ENCODE measurements around the gene UCN. TPM values are rescaled to one million over a fixed set of nuclear protein-coding genes. Genes with fewer than 3 reads are reported as not detected.

The UCN gene
- total RNA-seq, 4 donors from 2014 or later = 0.82 to 10.8 (median 2.2) TPM; not detected in 1

DNA sequence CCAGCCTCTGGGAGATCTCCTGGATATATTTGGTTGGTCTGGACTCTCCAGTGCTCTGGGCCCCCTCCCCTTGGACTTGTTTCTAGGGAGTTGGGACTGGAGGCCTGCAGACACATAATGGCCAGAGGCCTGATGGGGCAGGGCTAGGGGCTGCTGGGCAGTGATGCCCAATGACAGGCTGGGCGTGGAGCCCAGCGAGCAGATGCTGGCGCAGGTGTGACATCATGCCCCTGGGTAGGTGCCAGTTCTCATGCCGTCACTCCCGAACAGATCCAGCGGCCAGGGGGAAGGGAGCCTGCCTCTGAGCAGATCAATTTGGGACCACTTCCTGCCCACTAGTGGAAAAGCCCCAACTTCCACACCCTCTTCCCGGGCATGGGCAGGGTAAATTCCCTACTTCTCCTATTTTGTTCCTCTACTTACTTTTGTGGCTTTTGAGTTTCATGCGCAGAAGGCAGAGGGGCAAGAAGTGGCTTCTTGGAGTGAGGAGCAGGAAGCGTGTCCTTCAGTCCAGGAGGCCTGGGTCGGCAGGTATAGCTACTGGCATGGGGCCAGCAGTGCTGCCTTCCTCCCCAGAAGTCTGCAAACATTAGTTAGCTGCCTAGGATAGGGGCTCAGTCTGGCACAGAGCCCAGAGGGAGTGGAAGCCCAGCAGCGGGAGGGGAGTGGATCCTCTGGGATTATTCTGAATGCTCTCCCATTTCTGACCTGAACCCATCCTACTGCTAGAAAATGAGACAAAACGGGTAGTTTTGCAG, 8.6 kb upstream of the UCN start:
- WGBS, 2 donors (ENCODE audit: low coverage in 1 of 2) = 59 to 100% methylated on average over 1 to 11 of the region's 12 CpGs
- Histone ChIP-seq H3K4me1 (peaks cover under 1 to 7% (median 3%) of the 10 kb centered on the region in 4 donors), H3K27ac (no peak overlapping the region), H3K4me3 (no peak overlapping the region), H3K9me3 (no peaks in the 10 kb centered on the region), H3K27me3 (no peaks in the 10 kb centered on the region), H3K36me3 (no peaks in the 10 kb centered on the region)
- in situ Hi-C loops (cut with MboI; ENCODE audit: low pct_ligation_motif_present in 1 of 4, low pct_unique_long_range_greater_than_20kb in 1 of 4, low sequenced_read_pairs in 3 of 4) (no loop called here), intact Hi-C loops (cut with DNase I; ENCODE audit: low total_unique reads) (no loop called here)
- DNase-seq = no peak
- TF ChIP-seq POLR2A (IDR thresholded peaks at IDR 0.05) = no peak
- TF ChIP-seq, protein P1, sequence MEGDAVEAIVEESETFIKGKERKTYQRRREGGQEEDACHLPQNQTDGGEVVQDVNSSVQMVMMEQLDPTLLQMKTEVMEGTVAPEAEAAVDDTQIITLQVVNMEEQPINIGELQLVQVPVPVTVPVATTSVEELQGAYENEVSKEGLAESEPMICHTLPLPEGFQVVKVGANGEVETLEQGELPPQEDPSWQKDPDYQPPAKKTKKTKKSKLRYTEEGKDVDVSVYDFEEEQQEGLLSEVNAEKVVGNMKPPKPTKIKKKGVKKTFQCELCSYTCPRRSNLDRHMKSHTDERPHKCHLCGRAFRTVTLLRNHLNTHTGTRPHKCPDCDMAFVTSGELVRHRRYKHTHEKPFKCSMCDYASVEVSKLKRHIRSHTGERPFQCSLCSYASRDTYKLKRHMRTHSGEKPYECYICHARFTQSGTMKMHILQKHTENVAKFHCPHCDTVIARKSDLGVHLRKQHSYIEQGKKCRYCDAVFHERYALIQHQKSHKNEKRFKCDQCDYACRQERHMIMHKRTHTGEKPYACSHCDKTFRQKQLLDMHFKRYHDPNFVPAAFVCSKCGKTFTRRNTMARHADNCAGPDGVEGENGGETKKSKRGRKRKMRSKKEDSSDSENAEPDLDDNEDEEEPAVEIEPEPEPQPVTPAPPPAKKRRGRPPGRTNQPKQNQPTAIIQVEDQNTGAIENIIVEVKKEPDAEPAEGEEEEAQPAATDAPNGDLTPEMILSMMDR (IDR thresholded peaks at IDR 0.05) = no peak
- no peak for TF ChIP-seq EP300 (IDR thresholded peaks at IDR 0.05; ENCODE audit: low read depth)
- TF ChIP-seq POLR2AphosphoS5 (IDR thresholded peaks at IDR 0.05) = no peak

DNA sequence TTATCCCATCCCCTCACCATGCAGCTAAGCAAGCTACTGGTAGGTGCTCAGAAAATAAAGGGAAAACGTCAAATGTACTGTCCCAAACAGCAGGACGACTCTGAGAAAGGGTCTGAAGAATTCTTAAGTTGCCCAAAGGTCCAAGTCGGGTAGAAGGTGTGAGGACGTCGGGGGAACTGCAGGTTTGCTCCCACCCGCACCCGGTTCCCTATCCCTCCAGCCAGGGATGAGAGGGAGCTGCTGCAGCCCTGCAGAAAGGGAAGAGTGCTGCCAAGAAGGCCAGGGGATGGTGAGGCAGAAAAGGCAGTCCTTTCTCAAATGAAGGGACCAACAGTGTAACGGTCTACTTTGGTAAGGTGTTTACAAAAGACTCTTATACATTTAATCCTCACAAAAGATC, 6.9 kb upstream of the UCN start:
- Histone ChIP-seq H3K27me3 (no peaks in the 10 kb centered on the region), H3K4me3 (no peak overlapping the region), H3K36me3 (no peaks in the 10 kb centered on the region), H3K27ac (no peak overlapping the region), H3K4me1 (no peaks in the 10 kb centered on the region), H3K9me3 (no peaks in the 10 kb centered on the region)
- WGBS, 2 donors (ENCODE audit: low coverage in 1 of 2) = 69 to 93% methylated on average over 3 to 8 of the region's 8 CpGs
- TF ChIP-seq POLR2A (IDR thresholded peaks at IDR 0.05) = no peak
- TF ChIP-seq, protein P1 (IDR thresholded peaks at IDR 0.05) = no peak
- TF ChIP-seq EP300 (IDR thresholded peaks at IDR 0.05; ENCODE audit: low read depth) = no peak
- TF ChIP-seq POLR2AphosphoS5 (IDR thresholded peaks at IDR 0.05) = no peak
- intact Hi-C loops (cut with DNase I; ENCODE audit: low total_unique reads) (no loop called here), in situ Hi-C loops (cut with MboI; ENCODE audit: low pct_ligation_motif_present in 1 of 4, low pct_unique_long_range_greater_than_20kb in 1 of 4, low sequenced_read_pairs in 3 of 4) (no loop called here)
- DNase-seq = no peak

DNA sequence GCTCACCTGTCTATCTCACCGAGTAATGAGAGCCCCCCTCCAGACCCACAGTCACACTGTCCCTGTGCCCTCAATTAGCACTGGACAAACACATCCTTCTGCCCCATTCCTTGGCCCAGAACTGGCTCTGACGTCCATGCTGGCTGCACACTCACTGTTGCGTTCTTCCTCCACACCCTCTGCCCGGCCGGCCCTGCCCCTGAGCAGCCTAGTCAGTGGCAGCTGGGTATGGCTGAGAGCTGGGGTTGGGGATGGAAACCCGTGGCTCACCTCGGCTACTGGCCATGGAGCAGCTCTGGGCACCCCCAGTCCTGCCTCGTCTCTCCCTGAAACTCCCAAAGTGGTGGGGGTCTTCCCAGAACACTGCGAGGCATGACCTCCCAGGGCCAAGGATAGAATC, 6.5 kb upstream of the UCN start:
- no peaks in the 10 kb centered on the region for H3K36me3 ChIP-seq
- DNase-seq = no peak
- no peak overlapping the region for H3K4me3 ChIP-seq
- WGBS, 2 donors (ENCODE audit: low coverage in 1 of 2) = 90% methylated on average over 9 of the region's 9 CpGs; no CpG with 5 or more reads in 1 of the 2 donors
- in situ Hi-C loops (cut with MboI; ENCODE audit: low pct_ligation_motif_present in 1 of 4, low pct_unique_long_range_greater_than_20kb in 1 of 4, low sequenced_read_pairs in 3 of 4) (no loop called here), intact Hi-C loops (cut with DNase I; ENCODE audit: low total_unique reads) (no loop called here)
- no peaks in the 10 kb centered on the region for H3K9me3 ChIP-seq
- H3K4me1 ChIP-seq = no peaks in the 10 kb centered on the region
- H3K27me3 ChIP-seq = no peaks in the 10 kb centered on the region
- no peak for TF ChIP-seq POLR2A (IDR thresholded peaks at IDR 0.05)
- TF ChIP-seq, protein P1 (IDR thresholded peaks at IDR 0.05) = no peak
- TF ChIP-seq EP300 (IDR thresholded peaks at IDR 0.05; ENCODE audit: low read depth) = no peak
- TF ChIP-seq POLR2AphosphoS5 (IDR thresholded peaks at IDR 0.05) = no peak
- H3K27ac ChIP-seq = no peak overlapping the region

GRCh38 chr2:27313882-27314645, 5.8 kb upstream of the UCN start:
- H3K4me3 ChIP-seq = no peak overlapping the region
- intact Hi-C loops (cut with DNase I; ENCODE audit: low total_unique reads) = no loop called here
- H3K4me1 ChIP-seq = no peaks in the 10 kb centered on the region
- no peaks in the 10 kb centered on the region for H3K36me3 ChIP-seq
- WGBS, 2 donors (ENCODE audit: low coverage in 1 of 2) = 83 to 94% methylated on average over 5 to 8 of the region's 8 CpGs
- H3K9me3 ChIP-seq = no peaks in the 10 kb centered on the region
- no peaks in the 10 kb centered on the region for H3K27me3 ChIP-seq
- in situ Hi-C loops (cut with MboI; ENCODE audit: low pct_ligation_motif_present in 1 of 4, low pct_unique_long_range_greater_than_20kb in 1 of 4, low sequenced_read_pairs in 3 of 4) = no loop called here
- no peak overlapping the region for H3K27ac ChIP-seq
- TF ChIP-seq POLR2AphosphoS5 (IDR thresholded peaks at IDR 0.05) (no peak), EP300 (IDR thresholded peaks at IDR 0.05; ENCODE audit: low read depth) (no peak), POLR2A (IDR thresholded peaks at IDR 0.05) (no peak)
- TF ChIP-seq, protein P1 (IDR thresholded peaks at IDR 0.05) = no peak
- no peak for DNase-seq
